Activated CD8-positive, alpha-beta T cell treated with anti-CD3 and anti-CD28 coated beads, Interleukin-2, amount 10 ng/mL, durations not matched to agents 7 days and 5 days (primary cell): Measurements from ENCODE around the gene TIMP2. TPM values are rescaled to one million over a fixed set of nuclear protein-coding genes. Genes with fewer than 3 reads are reported as not detected.

ENCODE experiments used
- ATAC-seq: fragments of 150-1000 bp; cut with Tn5 transposase; one replicate; pipeline ENCODE4 v1.10.0; 2021; ENCODE audit warnings: moderate library complexity
- CTCF ChIA-PET: fragments of 350-600 bp; sonication (Branson Sonifier 250); formaldehyde crosslinking; loops from one replicate; lab custom pipeline; 2021; ENCODE audit warnings: antibody characterized with exemption; lab: Charles Lee
- POLR2A ChIA-PET: fragments of 350-600 bp; sonication (Branson Sonifier 250); formaldehyde crosslinking; loops from one replicate; lab custom pipeline; 2021; ENCODE audit warnings: antibody characterized with exemption; lab: Charles Lee
- DNase-seq: peaks from one replicate; pipeline ENCODE4 v3.0.0-alpha.2; 2020
- H3K27ac Mint-ChIP-seq: one replicate; pipeline ENCODE4 v1.8.0; 2021; ENCODE audit warnings: mild to moderate bottlenecking, mixed read lengths
- H3K27me3 Mint-ChIP-seq: one replicate; pipeline ENCODE4 v1.8.0; 2021; ENCODE audit warnings: low read depth, mixed read lengths
- H3K36me3 Mint-ChIP-seq: one replicate; pipeline ENCODE4 v1.8.0; 2021; ENCODE audit warnings: low read depth, mixed read lengths
- H3K4me1 Mint-ChIP-seq: one replicate; pipeline ENCODE4 v1.8.0; 2021; ENCODE audit warnings: low read depth, mixed read lengths
- H3K4me3 Mint-ChIP-seq: one replicate; pipeline ENCODE4 v1.8.0; 2021; ENCODE audit warnings: mild to moderate bottlenecking, mixed read lengths
- H3K9me3 Mint-ChIP-seq: one replicate; pipeline ENCODE4 v1.8.0; 2022; ENCODE audit warnings: mixed read lengths; ENCODE audit not compliant: insufficient read depth
- total RNA-seq, 2 experiments: library from RNA; stranded (reverse); gene quantifications; one replicate each; pipeline ENCODE4 v1.2.3, GENCODE V29; 2021

Gene TIMP2
- total RNA-seq, 2 experiments from 2014 or later: 3.6 to 3.8 TPM

GRCh38 chr17:78824240-78824639 lies 100.9 kb downstream of the TIMP2 start:
- CTCF ChIA-PET: no interaction called here
- peaks cover 40% of the 10 kb centered on the region for H3K4me1 Mint-ChIP-seq
- H3K9me3 Mint-ChIP-seq: no peaks in the 10 kb centered on the region
- H3K36me3 Mint-ChIP-seq: peaks cover 83% of the 10 kb centered on the region
- H3K27ac Mint-ChIP-seq: peak overlapping the region; percentile 54
- H3K27me3 Mint-ChIP-seq: no peaks in the 10 kb centered on the region
- ATAC-seq (no peak), DNase-seq (no peak)
- H3K4me3 Mint-ChIP-seq: no peak overlapping the region
- POLR2A ChIA-PET: interaction anchor here (0.6 kb wide), 1 partner anchor 92 kb away, joined by 3 read pairs; no protein-coding TSS in a partner anchor

GRCh38 chr17:78823282-78824046 lies 101.7 kb downstream of the TIMP2 start:
- DNase-seq (no peak), ATAC-seq (no peak)
- H3K9me3 Mint-ChIP-seq: no peaks in the 10 kb centered on the region
- peaks cover 85% of the 10 kb centered on the region for H3K36me3 Mint-ChIP-seq
- no peak overlapping the region for H3K4me3 Mint-ChIP-seq
- H3K27me3 Mint-ChIP-seq: no peaks in the 10 kb centered on the region
- peak overlapping the region; percentile 83 for H3K27ac Mint-ChIP-seq
- peaks cover 48% of the 10 kb centered on the region for H3K4me1 Mint-ChIP-seq
- ChIA-PET CTCF (no interaction called here), POLR2A (interaction anchor here (1.3 kb wide), 1 partner anchor 14 kb away, joined by 3 read pairs; no protein-coding TSS in a partner anchor)

GRCh38 chr17:78822552-78822951 lies 102.6 kb downstream of the TIMP2 start:
- Mint-ChIP-seq H3K9me3 (no peaks in the 10 kb centered on the region), H3K4me3 (no peak overlapping the region), H3K27ac (peak overlapping the region; percentile 83), H3K4me1 (peaks cover 57% of the 10 kb centered on the region), H3K36me3 (peaks cover 78% of the 10 kb centered on the region), H3K27me3 (no peaks in the 10 kb centered on the region)
- no peak for DNase-seq
- ChIA-PET CTCF (no interaction called here), POLR2A (interaction anchor here (1.3 kb wide), 1 partner anchor 15 kb away, joined by 3 read pairs; no protein-coding TSS in a partner anchor)
- no peak for ATAC-seq

GRCh38 chr17:78821961-78822360 lies 103.2 kb downstream of the TIMP2 start:
- H3K4me3 Mint-ChIP-seq: no peak overlapping the region
- CTCF ChIA-PET: no interaction called here
- no peak for DNase-seq
- peaks cover 63% of the 10 kb centered on the region for H3K4me1 Mint-ChIP-seq
- H3K9me3 Mint-ChIP-seq: no peaks in the 10 kb centered on the region
- peaks cover 79% of the 10 kb centered on the region for H3K36me3 Mint-ChIP-seq
- POLR2A ChIA-PET: interaction anchor here (1.3 kb wide), 1 partner anchor 15 kb away, joined by 3 read pairs; no protein-coding TSS in a partner anchor
- ATAC-seq: no peak
- no peaks in the 10 kb centered on the region for H3K27me3 Mint-ChIP-seq
- peak overlapping the region; percentile 65 for H3K27ac Mint-ChIP-seq

- POLR2A ChIA-PET: no interaction called here
- H3K4me1 Mint-ChIP-seq: peaks cover 68% of the 10 kb centered on the region
- H3K27me3 Mint-ChIP-seq: no peaks in the 10 kb centered on the region
- no peak for ATAC-seq
- no peak for DNase-seq
- H3K27ac Mint-ChIP-seq: peak overlapping the region; percentile 62
- peaks cover 78% of the 10 kb centered on the region for H3K36me3 Mint-ChIP-seq
- H3K4me3 Mint-ChIP-seq: no peak overlapping the region
- CTCF ChIA-PET: interaction anchor here (3.3 kb wide), 1 partner anchor 23 kb away, joined by 19 read pairs; no protein-coding TSS in a partner anchor
- no peaks in the 10 kb centered on the region for H3K9me3 Mint-ChIP-seq
Observed at GRCh38 chr17:78820841-78821240, 104.3 kb downstream of the TIMP2 start.

GRCh38 chr17:78819806-78820792 lies 105.1 kb downstream of the TIMP2 start:
- H3K4me3 Mint-ChIP-seq: peak overlapping the region; percentile 58
- CTCF ChIA-PET: interaction anchor here (1.1 to 3.3 kb wide), 9 partner anchors 8 to 131 kb away, joined by 3 to 19 read pairs (median 5); no protein-coding TSS in a partner anchor
- H3K9me3 Mint-ChIP-seq: no peaks in the 10 kb centered on the region
- no peaks in the 10 kb centered on the region for H3K27me3 Mint-ChIP-seq
- peak overlapping the region; percentile 90 for H3K27ac Mint-ChIP-seq
- POLR2A ChIA-PET: interaction anchor here (1.1 to 2.8 kb wide), 4 partner anchors 18 to 40 kb away, joined by 4 to 18 read pairs (median 7); partner anchors contain the start of gene CYTH1
- H3K36me3 Mint-ChIP-seq: peaks cover 77% of the 10 kb centered on the region
- DNase-seq (no peak), ATAC-seq (no peak)
- H3K4me1 Mint-ChIP-seq: peaks cover 73% of the 10 kb centered on the region

GRCh38 chr17:78819402-78819801 lies 105.8 kb downstream of the TIMP2 start:
- ChIA-PET CTCF (interaction anchor here (1.0 to 3.3 kb wide), 12 partner anchors 9 to 131 kb away, joined by 3 to 19 read pairs (median 5); no protein-coding TSS in a partner anchor), POLR2A (interaction anchor here (0.7 to 2.8 kb wide), 9 partner anchors 9 to 84 kb away, joined by 3 to 18 read pairs (median 4); partner anchors contain the start of genes CYTH1 and USP36)
- no peak for ATAC-seq
- DNase-seq: no peak
- Mint-ChIP-seq H3K4me3 (peak overlapping the region; percentile 58), H3K27me3 (no peaks in the 10 kb centered on the region), H3K36me3 (peaks cover 73% of the 10 kb centered on the region), H3K27ac (peak overlapping the region; percentile 90), H3K9me3 (no peaks in the 10 kb centered on the region), H3K4me1 (peaks cover 68% of the 10 kb centered on the region)

- ATAC-seq: peak; percentile 58
- POLR2A ChIA-PET: interaction anchor here (0.5 to 2.8 kb wide), 10 partner anchors 9 to 149 kb away, joined by 3 to 18 read pairs (median 4); partner anchors contain the start of genes CYTH1 and USP36
- Mint-ChIP-seq H3K36me3 (peaks cover 74% of the 10 kb centered on the region), H3K27me3 (no peaks in the 10 kb centered on the region), H3K4me3 (peak overlapping the region; percentile 58), H3K4me1 (peaks cover 65% of the 10 kb centered on the region), H3K9me3 (no peaks in the 10 kb centered on the region), H3K27ac (peak overlapping the region; percentile 90)
- CTCF ChIA-PET: interaction anchor here (1.0 to 3.3 kb wide), 12 partner anchors 9 to 130 kb away, joined by 3 to 19 read pairs (median 5); no protein-coding TSS in a partner anchor
- DNase-seq: peak; percentile 78
Observed at GRCh38 chr17:78818932-78819331, 106.3 kb downstream of the TIMP2 start.

GRCh38 chr17:78818152-78818846 lies 106.9 kb downstream of the TIMP2 start:
- H3K27me3 Mint-ChIP-seq: no peaks in the 10 kb centered on the region
- CTCF ChIA-PET: interaction anchor here (1.0 to 3.3 kb wide), 11 partner anchors 10 to 109 kb away, joined by 3 to 19 read pairs (median 5); no protein-coding TSS in a partner anchor
- ATAC-seq (no peak), DNase-seq (no peak)
- H3K9me3 Mint-ChIP-seq: no peaks in the 10 kb centered on the region
- H3K36me3 Mint-ChIP-seq: peaks cover 74% of the 10 kb centered on the region
- H3K4me3 Mint-ChIP-seq: peak overlapping the region; percentile 58
- POLR2A ChIA-PET: interaction anchor here (0.5 to 2.8 kb wide), 9 partner anchors 10 to 150 kb away, joined by 3 to 18 read pairs (median 4); partner anchors contain the start of genes CYTH1 and USP36
- peaks cover 64% of the 10 kb centered on the region for H3K4me1 Mint-ChIP-seq
- H3K27ac Mint-ChIP-seq: peak overlapping the region; percentile 90

GRCh38 chr17:78817123-78817522 lies 108.1 kb downstream of the TIMP2 start:
- H3K9me3 Mint-ChIP-seq: no peaks in the 10 kb centered on the region
- peak overlapping the region; percentile 15 for H3K4me3 Mint-ChIP-seq
- POLR2A ChIA-PET: interaction anchor here (0.6 to 1.4 kb wide), 2 partner anchors 13 to 338 kb away, joined by 4 read pairs; no protein-coding TSS in a partner anchor
- DNase-seq (peak; percentile 81), ATAC-seq (peak; percentile 85)
- H3K36me3 Mint-ChIP-seq: peaks cover 72% of the 10 kb centered on the region
- H3K27me3 Mint-ChIP-seq: no peaks in the 10 kb centered on the region
- peak overlapping the region; percentile 90 for H3K27ac Mint-ChIP-seq
- CTCF ChIA-PET: no interaction called here
- peaks cover 54% of the 10 kb centered on the region for H3K4me1 Mint-ChIP-seq
